Cardiac fibroblast (primary cell): ENCODE measurements around the gene ZNF653.

ENCODE experiments used
- DNase-seq, 2 donors: peaks; one replicate each; pipeline versions ENCODE4 v3.0.0 to v3.0.0-alpha.2; 2010; ENCODE audit warnings: low read depth in 2 of 2
- H3K4me3 ChIP-seq, 2 donors: replicated peaks in 1 of 2; 1 replicate in 1 of 2; 2 replicates in 1 of 2; pipeline ENCODE4 v1.5.1; 2011; ENCODE audit warnings: low read depth in 2 of 2, low read length in 2 of 2, mild to moderate bottlenecking in 2 of 2, moderate library complexity in 1 of 2
- TF ChIP-seq, protein P1 (sequence below): IDR thresholded peaks from one replicate; pipeline ENCODE4 v1.5.1; 2011; ENCODE audit warnings: low read depth, mild to moderate bottlenecking, low read length, inconsistent platforms

Gene ZNF653

DNA sequence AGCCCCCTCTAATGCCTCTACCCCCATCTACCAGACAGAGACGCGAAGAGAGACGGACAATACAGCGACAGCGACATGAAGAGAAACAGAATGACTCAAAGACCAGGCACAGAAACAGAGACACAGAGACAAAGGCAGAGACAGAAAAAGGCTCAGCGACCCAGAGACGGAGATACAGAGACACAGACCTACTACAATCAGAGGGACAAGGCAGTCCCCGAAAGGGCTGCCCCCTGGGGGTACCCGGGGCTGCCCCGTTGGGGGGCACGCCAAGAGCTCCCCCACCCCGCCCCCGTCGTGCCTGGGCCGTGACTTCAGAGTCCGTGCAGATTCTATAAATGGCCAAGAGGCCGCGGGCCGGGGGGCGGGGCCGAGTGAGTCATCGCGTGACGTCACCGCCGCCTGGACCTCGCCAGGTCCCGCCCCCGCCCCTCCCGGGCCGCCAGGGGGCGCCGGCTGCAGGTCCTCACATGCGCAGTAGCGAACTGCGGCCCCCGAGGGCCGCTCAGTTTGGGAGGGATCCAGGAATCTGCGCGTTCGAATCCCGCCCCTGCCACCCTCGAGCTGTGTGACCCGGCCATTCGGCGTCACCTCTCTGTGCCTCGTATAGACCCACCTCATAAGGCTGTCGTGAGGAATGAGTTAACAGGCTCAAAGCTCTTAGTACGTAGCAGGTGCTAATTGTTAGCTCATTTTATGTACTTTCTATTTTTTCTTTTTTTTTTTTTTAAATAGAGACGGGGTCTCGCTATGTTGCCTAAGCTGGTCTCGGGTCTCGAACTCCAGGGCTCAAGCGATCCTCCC, 30.4 kb upstream of the ZNF653 start:
- DNase-seq = peak; percentile 92
- TF ChIP-seq, protein P1, sequence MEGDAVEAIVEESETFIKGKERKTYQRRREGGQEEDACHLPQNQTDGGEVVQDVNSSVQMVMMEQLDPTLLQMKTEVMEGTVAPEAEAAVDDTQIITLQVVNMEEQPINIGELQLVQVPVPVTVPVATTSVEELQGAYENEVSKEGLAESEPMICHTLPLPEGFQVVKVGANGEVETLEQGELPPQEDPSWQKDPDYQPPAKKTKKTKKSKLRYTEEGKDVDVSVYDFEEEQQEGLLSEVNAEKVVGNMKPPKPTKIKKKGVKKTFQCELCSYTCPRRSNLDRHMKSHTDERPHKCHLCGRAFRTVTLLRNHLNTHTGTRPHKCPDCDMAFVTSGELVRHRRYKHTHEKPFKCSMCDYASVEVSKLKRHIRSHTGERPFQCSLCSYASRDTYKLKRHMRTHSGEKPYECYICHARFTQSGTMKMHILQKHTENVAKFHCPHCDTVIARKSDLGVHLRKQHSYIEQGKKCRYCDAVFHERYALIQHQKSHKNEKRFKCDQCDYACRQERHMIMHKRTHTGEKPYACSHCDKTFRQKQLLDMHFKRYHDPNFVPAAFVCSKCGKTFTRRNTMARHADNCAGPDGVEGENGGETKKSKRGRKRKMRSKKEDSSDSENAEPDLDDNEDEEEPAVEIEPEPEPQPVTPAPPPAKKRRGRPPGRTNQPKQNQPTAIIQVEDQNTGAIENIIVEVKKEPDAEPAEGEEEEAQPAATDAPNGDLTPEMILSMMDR = peak; percentile 65
- H3K4me3 ChIP-seq = peak overlapping the region; percentile 34 to 35

DNA sequence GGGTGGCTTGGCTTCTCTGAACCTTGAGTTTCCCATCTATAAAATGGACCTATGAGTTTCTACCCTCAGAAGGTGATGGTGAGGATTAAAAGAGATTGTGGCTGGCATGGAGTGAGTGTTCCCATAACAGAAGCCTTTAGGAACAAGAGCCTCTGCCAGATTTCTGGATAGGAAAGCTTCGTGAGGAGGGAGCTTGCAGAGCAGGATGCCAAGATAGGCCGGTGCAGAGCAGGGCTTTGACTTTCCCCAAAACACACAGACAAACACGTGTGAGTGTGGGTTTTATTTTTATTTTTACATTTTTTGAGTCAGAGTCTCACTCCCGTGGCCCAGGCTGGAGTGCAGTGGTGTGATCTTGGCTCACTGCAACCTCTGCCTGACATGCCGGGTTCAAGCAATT, 29.3 kb upstream of the ZNF653 start:
- no peak overlapping the region for H3K4me3 ChIP-seq
- TF ChIP-seq, protein P1 = no peak

DNA sequence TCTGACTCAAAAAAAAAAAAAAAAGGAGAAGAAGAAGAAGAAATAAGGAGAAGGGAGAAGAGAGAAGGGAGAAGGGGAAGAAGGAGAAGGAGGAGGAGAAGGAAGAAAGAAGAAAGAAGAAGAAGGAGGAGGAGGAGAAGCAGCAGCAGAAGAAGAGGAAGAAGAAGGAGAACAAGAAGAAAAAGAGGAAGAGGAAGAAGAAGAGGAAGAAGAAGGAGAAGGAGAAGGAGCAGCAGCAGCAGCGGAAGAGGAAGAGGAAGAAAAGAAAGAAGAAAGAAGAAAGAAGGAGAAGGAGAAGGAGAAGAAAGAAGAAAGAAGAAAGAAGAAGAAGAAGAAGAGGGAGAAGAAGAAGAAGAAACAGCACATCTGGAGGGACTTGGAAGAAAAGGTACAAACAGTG, 28.9 kb upstream of the ZNF653 start:
- no peak for DNase-seq
- no peak overlapping the region for H3K4me3 ChIP-seq
- TF ChIP-seq, protein P1 = no peak

More for the DNA sequence above, 29.3 kb upstream of the ZNF653 start:
- no peak for DNase-seq

DNA sequence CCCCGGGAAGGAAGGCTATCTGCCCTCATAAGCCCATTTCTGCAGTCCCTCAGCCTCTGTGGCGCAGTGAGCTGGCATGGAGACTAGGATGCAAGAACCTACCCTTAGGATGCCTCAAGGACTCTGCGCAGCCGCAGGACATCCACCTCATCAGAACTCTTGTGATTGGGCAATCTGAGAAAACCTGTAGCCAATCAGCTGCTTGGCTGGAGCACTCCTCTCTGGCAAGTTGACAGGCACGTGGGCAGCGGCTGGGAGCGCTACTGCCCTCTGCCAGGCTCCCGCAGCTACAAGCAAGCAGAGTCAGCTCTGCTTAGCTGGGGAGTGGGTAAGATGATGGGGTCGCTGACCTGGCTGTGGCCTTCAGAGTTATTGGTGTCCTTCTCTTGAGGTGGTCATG, 24.8 kb upstream of the ZNF653 start:
- H3K4me3 ChIP-seq = no peak overlapping the region
- TF ChIP-seq, protein P1 = peak; percentile 34
- peak; percentile 88 to 90 for DNase-seq

DNA sequence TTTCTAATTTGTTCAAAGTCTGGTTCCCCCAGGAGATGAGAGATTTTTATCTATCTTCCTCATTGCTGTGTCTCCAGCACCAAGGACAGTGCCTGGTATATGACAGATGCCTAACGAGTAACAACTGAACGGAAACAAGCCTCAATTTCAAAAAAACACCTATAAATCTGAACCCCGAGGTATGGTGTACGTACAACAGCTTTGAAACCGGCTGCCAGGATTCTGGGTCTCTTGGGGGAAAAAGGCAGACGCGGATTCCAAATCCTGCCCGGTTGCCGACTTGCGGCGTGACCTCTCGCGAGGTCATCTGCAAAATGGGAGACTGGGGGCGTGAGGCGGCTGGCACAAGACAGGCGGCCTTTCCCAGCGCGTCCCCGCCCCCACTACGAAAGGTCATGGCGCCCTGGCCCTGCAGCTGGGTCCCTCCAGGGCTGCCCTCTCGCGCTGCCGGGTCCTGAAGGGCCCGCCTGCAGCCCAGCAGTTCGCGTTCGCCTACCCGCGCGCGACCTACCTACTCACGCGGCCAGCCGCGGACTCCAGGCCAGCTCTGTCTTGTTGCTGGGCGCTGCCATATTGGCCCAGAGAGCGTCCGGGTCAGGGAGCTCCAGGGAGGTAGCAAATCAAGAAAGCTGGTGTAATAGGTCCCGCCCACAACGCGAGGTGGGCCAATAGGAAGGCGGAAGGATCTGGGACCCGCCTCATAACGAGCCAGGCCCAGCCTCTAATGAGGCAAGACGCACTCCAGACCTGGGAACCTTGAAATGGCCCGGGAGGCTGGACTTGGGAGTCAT, 23.1 kb upstream of the ZNF653 start, which contains the start of gene ECSIT:
Gene ECSIT, minus strand, starts transcription at position 584 of the 791 bp plus-strand sequence. CDS start 9,964 bp downstream, outside the sequence.
- TF ChIP-seq, protein P1 = no peak
- peak; percentile 99 for DNase-seq
- H3K4me3 ChIP-seq = peak within 1 kb of the TSS; percentile 86 to 91

DNA sequence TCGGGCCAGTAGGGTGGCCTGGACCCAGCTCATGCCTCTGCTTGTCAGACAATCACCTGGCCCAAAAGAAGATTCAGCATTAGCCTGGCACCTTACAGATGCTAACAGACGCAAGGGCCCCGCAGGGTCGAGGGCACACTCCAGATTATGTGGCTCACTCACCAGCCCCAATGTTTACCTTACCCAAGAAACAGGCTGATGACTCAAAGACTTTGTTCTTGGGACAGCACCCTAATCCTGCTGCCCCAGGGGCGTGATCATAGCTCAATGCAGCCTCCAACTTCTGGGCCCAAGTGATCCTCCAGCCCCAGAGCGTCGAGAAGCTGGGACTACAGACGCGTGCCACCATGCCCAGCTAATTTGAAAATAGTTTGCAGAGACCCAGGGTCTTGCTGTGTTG, 13.5 kb upstream of the ZNF653 start:
- no peak for DNase-seq
- TF ChIP-seq, protein P1 = no peak
- H3K4me3 ChIP-seq = no peak overlapping the region
